ENCODE measurements around the gene HID1. TPM values are rescaled to one million over a fixed set of nuclear protein-coding genes. Genes with fewer than 3 reads are reported as not detected.

The HID1 gene
- total RNA-seq, 4 donors from 2014 or later: 1.7 to 6.3 (median 2.6) TPM

GRCh38 chr17:75001915-75002843 is 29.6 kb upstream of the HID1 start:
- peaks cover 0 to 55% (median 24%) of the 10 kb centered on the region in 3 donors for H3K36me3 ChIP-seq
- no peak overlapping the region for H3K4me3 ChIP-seq
- 89 to 93% methylated on average over 6 to 11 of the region's 15 CpGs for WGBS, 2 donors
- H3K27ac ChIP-seq: no peak overlapping the region
- TF ChIP-seq CTCF (IDR thresholded peaks at IDR 0.05) (no peak), POLR2A (IDR thresholded peaks at IDR 0.05) (no peak)
- H3K4me1 ChIP-seq: no peaks in the 10 kb centered on the region
- intact Hi-C loops (cut with DNase I): no loop called here
- H3K27me3 ChIP-seq: no peaks in the 10 kb centered on the region
- no peaks in the 10 kb centered on the region for H3K9me3 ChIP-seq
- DNase-seq: no peak

- no peak for DNase-seq
- TF ChIP-seq CTCF (IDR thresholded peaks at IDR 0.05) (no peak), POLR2A (IDR thresholded peaks at IDR 0.05) (no peak)
- peaks cover 0 to 45% (median 24%) of the 10 kb centered on the region in 3 donors for H3K36me3 ChIP-seq
- no peaks in the 10 kb centered on the region for H3K27me3 ChIP-seq
- no peak overlapping the region for H3K27ac ChIP-seq
- H3K4me1 ChIP-seq: peaks cover 0 to 2% (median 0%) of the 10 kb centered on the region in 3 donors
- no peaks in the 10 kb centered on the region for H3K9me3 ChIP-seq
- 72 to 84% methylated on average over 3 of the region's 4 CpGs for WGBS, 2 donors
- intact Hi-C loops (cut with DNase I): no loop called here
- no peak overlapping the region for H3K4me3 ChIP-seq
Observed at GRCh38 chr17:74999523-74999922, 27.0 kb upstream of the HID1 start.

GRCh38 chr17:74998783-74999182 is 26.2 kb upstream of the HID1 start:
- Histone ChIP-seq H3K4me1 (peaks cover 0 to 9% (median 4%) of the 10 kb centered on the region in 3 donors), H3K27ac (no peak overlapping the region), H3K4me3 (no peak overlapping the region), H3K27me3 (no peaks in the 10 kb centered on the region), H3K9me3 (no peaks in the 10 kb centered on the region), H3K36me3 (peaks cover 0 to 37% (median 18%) of the 10 kb centered on the region in 3 donors)
- intact Hi-C loops (cut with DNase I): no loop called here
- TF ChIP-seq CTCF (IDR thresholded peaks at IDR 0.05) (no peak), POLR2A (IDR thresholded peaks at IDR 0.05) (no peak)
- no peak for DNase-seq
- WGBS, 2 donors: 74 to 79% methylated on average over 4 to 6 of the region's 6 CpGs

GRCh38 chr17:74995847-74996246 is 23.3 kb upstream of the HID1 start:
- no peak for DNase-seq
- H3K9me3 ChIP-seq: no peaks in the 10 kb centered on the region
- intact Hi-C loops (cut with DNase I): no loop called here
- no peak overlapping the region for H3K27ac ChIP-seq
- WGBS, 2 donors: 63 to 64% methylated on average over 5 of the region's 5 CpGs
- H3K4me1 ChIP-seq: peaks cover 18 to 38% (median 19%) of the 10 kb centered on the region in 3 donors
- TF ChIP-seq POLR2A (IDR thresholded peaks at IDR 0.05): no peak
- no peak for TF ChIP-seq CTCF (IDR thresholded peaks at IDR 0.05)
- H3K4me3 ChIP-seq: no peak overlapping the region
- H3K27me3 ChIP-seq: no peaks in the 10 kb centered on the region
- peaks cover 0 to 8% (median 6%) of the 10 kb centered on the region in 3 donors for H3K36me3 ChIP-seq

- Histone ChIP-seq H3K27me3 (no peaks in the 10 kb centered on the region), H3K9me3 (no peaks in the 10 kb centered on the region), H3K4me1 (peaks cover 19 to 52% (median 24%) of the 10 kb centered on the region in 3 donors), H3K27ac (no peak overlapping the region), H3K4me3 (no peak overlapping the region), H3K36me3 (peaks cover 0 to 2% (median 0%) of the 10 kb centered on the region in 3 donors)
- TF ChIP-seq CTCF (IDR thresholded peaks at IDR 0.05) (no peak), POLR2A (IDR thresholded peaks at IDR 0.05) (no peak)
- no peak for DNase-seq
- 61 to 73% methylated on average over 4 to 7 of the region's 7 CpGs for WGBS, 2 donors
- intact Hi-C loops (cut with DNase I): no loop called here
Observed at GRCh38 chr17:74994440-74994839, 21.9 kb upstream of the HID1 start.
